HEK293 (cell line): Measurements from ENCODE around the gene ABHD16A.

Experiments
- BCL11B ChIP-seq: fragments of 450-650 bp; formaldehyde crosslinking; IDR thresholded peaks from 2 replicates; pipeline ENCODE4 v1.5.1; 2016; ENCODE audit warnings: low read depth, missing biosample characterization, missing genetic modification characterization
- GFI1B ChIP-seq: fragments of 450-650 bp; formaldehyde crosslinking; IDR thresholded peaks from 2 replicates; pipeline ENCODE4 v1.5.1; 2016; ENCODE audit warnings: missing biosample characterization, missing genetic modification characterization
- GLIS2 ChIP-seq: fragments of 450-650 bp; formaldehyde crosslinking; IDR thresholded peaks from 2 replicates; pipeline ENCODE4 v1.5.1; 2016; ENCODE audit warnings: missing biosample characterization, missing genetic modification characterization
- HOXD13 ChIP-seq: sonication (generic); formaldehyde crosslinking; IDR thresholded peaks from 2 replicates; pipeline ENCODE4 v1.8.0; 2022; ENCODE audit warnings: missing genetic modification reagents, borderline replicate concordance
- PRDM1 ChIP-seq: fragments of 450-650 bp; formaldehyde crosslinking; IDR thresholded peaks from 2 replicates; pipeline ENCODE4; 2016; ENCODE audit warnings: missing biosample characterization, missing genetic modification characterization
- REST ChIP-seq: fragments of 450-650 bp; formaldehyde crosslinking; IDR thresholded peaks from 2 replicates; pipeline ENCODE4 v1.5.1; 2016; ENCODE audit warnings: missing biosample characterization, missing genetic modification characterization
- ZBTB44 ChIP-seq: fragments of 450-650 bp; IDR thresholded peaks from 2 replicates; pipeline ENCODE4 v1.5.1; 2018; ENCODE audit warnings: missing biosample characterization, mild to moderate bottlenecking, missing genetic modification characterization
- ZBTB8A ChIP-seq: fragments of 450-650 bp; formaldehyde crosslinking; IDR thresholded peaks from 2 replicates; pipeline ENCODE4 v1.5.1; 2016; ENCODE audit warnings: missing biosample characterization, missing genetic modification characterization
- ZFP69B ChIP-seq: fragments of 450-650 bp; formaldehyde crosslinking; IDR thresholded peaks from 2 replicates; pipeline ENCODE4 v1.5.1; 2016; ENCODE audit warnings: missing biosample characterization, missing genetic modification characterization
- ZNF10 ChIP-seq: fragments of 450-650 bp; formaldehyde crosslinking; IDR thresholded peaks from 2 replicates; pipeline ENCODE4 v1.5.1; 2017; ENCODE audit warnings: missing biosample characterization, missing genetic modification characterization
- ZNF132 ChIP-seq: fragments of 450-650 bp; formaldehyde crosslinking; IDR thresholded peaks from 2 replicates; pipeline ENCODE4 v1.5.1; 2017; ENCODE audit warnings: missing biosample characterization, missing genetic modification characterization, borderline replicate concordance
- ZNF148 ChIP-seq: fragments of 450-650 bp; formaldehyde crosslinking; IDR thresholded peaks from 2 replicates; pipeline ENCODE4 v1.5.0; 2017; ENCODE audit warnings: missing biosample characterization, missing genetic modification characterization, borderline replicate concordance
- ZNF223 ChIP-seq: fragments of 450-650 bp; formaldehyde crosslinking; IDR thresholded peaks from 2 replicates; pipeline ENCODE4 v1.5.1; 2016; ENCODE audit warnings: missing biosample characterization, missing genetic modification characterization
- ZNF324 ChIP-seq: fragments of 450-650 bp; formaldehyde crosslinking; IDR thresholded peaks from 2 replicates; pipeline ENCODE4 v1.5.1; 2016; ENCODE audit warnings: missing biosample characterization, missing genetic modification characterization
- ZNF335 ChIP-seq: fragments of 450-650 bp; formaldehyde crosslinking; conservative IDR thresholded peaks from 2 replicates; pipeline ENCODE4 v1.5.1; 2016; ENCODE audit warnings: missing biosample characterization, missing genetic modification characterization
- ZNF341 ChIP-seq: fragments of 450-650 bp; formaldehyde crosslinking; IDR thresholded peaks from 2 replicates; pipeline ENCODE4; 2016; ENCODE audit warnings: low read depth, missing biosample characterization, missing genetic modification characterization
- ZNF544 ChIP-seq: fragments of 450-650 bp; formaldehyde crosslinking; IDR thresholded peaks from 2 replicates; pipeline ENCODE4 v1.5.0; 2017; ENCODE audit warnings: missing biosample characterization, missing genetic modification characterization
- ZNF585B ChIP-seq: fragments of 450-650 bp; formaldehyde crosslinking; IDR thresholded peaks from 2 replicates; pipeline ENCODE4 v1.5.1; 2016; ENCODE audit warnings: missing biosample characterization, missing genetic modification characterization
- ZNF623 ChIP-seq: fragments of 450-650 bp; formaldehyde crosslinking; IDR thresholded peaks from 2 replicates; pipeline ENCODE4 v1.5.1; 2016; ENCODE audit warnings: missing biosample characterization, missing genetic modification characterization
- ZNF639 ChIP-seq: fragments of 450-650 bp; formaldehyde crosslinking; IDR thresholded peaks from 2 replicates; pipeline ENCODE4 v1.5.1; 2016; ENCODE audit warnings: missing biosample characterization, missing genetic modification characterization
- TF ChIP-seq, protein P1 (sequence below): fragments of 450-650 bp; formaldehyde crosslinking; IDR thresholded peaks from 2 replicates; pipeline ENCODE4 v1.5.1; 2016; ENCODE audit warnings: missing biosample characterization, missing genetic modification characterization
- TF ChIP-seq, protein P2 (sequence below): sonication (generic); formaldehyde crosslinking; IDR thresholded peaks from 2 replicates; pipeline ENCODE4 v1.8.1; 2022; ENCODE audit warnings: mild to moderate bottlenecking, moderate library complexity, missing genetic modification reagents
- TF ChIP-seq, protein P3 (sequence below): fragments of 450-650 bp; formaldehyde crosslinking; conservative IDR thresholded peaks from 2 replicates; pipeline ENCODE4 v1.5.1; 2016; ENCODE audit warnings: low read depth, missing biosample characterization, missing genetic modification characterization

The ABHD16A gene

DNA sequence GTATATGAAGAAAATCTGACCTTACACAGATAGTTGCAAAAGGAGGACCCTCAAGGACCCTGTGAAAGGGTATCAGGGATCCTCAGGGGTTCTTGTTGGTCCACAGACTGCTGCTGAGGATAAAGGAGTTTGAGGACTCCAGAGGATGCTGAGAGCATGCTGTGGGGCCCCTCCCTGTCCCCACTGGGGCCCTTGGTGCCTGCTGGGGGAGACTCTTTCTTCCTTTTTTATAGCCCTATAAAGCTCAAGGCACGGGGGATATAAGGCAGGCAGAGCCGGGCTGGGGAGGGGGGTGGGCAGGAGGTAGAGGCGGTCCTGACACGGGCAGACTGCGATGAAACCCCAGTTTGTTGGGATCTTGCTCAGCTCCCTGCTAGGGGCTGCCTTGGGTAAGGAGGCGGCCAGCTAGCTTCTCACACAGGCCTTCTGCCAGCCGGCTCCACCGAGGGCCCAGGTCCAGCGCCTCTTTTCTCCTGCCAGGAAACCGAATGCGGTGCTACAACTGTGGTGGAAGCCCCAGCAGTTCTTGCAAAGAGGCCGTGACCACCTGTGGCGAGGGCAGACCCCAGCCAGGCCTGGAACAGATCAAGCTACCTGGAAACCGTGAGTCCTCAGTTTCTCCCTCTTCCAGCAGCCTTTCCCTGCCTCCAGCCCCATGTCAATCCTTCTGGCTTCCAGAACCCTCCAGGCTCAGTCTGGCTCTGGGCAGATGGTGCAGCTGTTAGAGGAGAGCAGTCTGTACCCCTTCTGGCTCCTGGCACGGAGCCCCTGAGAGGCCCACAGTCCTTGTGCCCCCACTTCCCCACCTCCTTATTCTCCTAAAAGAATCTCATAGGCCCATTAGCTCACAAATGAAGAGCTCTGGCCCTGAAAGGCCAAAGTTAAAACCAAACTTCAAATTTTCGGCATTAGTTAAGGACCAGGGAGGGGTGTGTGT lies 12.2 kb upstream of the ABHD16A start, which contains the start of gene LY6G6D (continued):
- TF ChIP-seq, protein P1, sequence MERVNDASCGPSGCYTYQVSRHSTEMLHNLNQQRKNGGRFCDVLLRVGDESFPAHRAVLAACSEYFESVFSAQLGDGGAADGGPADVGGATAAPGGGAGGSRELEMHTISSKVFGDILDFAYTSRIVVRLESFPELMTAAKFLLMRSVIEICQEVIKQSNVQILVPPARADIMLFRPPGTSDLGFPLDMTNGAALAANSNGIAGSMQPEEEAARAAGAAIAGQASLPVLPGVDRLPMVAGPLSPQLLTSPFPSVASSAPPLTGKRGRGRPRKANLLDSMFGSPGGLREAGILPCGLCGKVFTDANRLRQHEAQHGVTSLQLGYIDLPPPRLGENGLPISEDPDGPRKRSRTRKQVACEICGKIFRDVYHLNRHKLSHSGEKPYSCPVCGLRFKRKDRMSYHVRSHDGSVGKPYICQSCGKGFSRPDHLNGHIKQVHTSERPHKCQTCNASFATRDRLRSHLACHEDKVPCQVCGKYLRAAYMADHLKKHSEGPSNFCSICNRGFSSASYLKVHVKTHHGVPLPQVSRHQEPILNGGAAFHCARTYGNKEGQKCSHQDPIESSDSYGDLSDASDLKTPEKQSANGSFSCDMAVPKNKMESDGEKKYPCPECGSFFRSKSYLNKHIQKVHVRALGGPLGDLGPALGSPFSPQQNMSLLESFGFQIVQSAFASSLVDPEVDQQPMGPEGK (tag by site-specific recombination) = no peak
- no peak for TF ChIP-seq ZNF623
- no peak for TF ChIP-seq ZNF148 (tag by site-specific recombination)
- TF ChIP-seq ZBTB8A (tag by site-specific recombination) = peak; percentile 53
- no peak for TF ChIP-seq ZNF585B
- TF ChIP-seq ZNF341 (tag by site-specific recombination) = peak; percentile 19; the same call in 1 of the 2 replicates
- no peak for TF ChIP-seq GFI1B (tag by site-specific recombination)
- TF ChIP-seq PRDM1 = no peak
- TF ChIP-seq ZNF223 (tag by site-specific recombination) = no peak
- TF ChIP-seq, protein P2, sequence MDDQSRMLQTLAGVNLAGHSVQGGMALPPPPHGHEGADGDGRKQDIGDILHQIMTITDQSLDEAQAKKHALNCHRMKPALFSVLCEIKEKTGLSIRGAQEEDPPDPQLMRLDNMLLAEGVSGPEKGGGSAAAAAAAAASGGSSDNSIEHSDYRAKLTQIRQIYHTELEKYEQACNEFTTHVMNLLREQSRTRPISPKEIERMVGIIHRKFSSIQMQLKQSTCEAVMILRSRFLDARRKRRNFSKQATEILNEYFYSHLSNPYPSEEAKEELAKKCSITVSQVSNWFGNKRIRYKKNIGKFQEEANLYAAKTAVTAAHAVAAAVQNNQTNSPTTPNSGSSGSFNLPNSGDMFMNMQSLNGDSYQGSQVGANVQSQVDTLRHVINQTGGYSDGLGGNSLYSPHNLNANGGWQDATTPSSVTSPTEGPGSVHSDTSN (CRISPR knock-in tag) = no peak
- no peak for TF ChIP-seq REST (tag by site-specific recombination)
- TF ChIP-seq BCL11B (tag by site-specific recombination) = no peak
- TF ChIP-seq ZNF639 (tag by site-specific recombination) = no peak
- TF ChIP-seq HOXD13 = no peak
- TF ChIP-seq ZNF544 (tag by site-specific recombination) = no peak
- TF ChIP-seq ZFP69B = peak; percentile 43; the same call in 1 of the 2 replicates
- peak; percentile 69 for TF ChIP-seq GLIS2 (tag by site-specific recombination)
- TF ChIP-seq ZNF335 = peak; percentile 78
- no peak for TF ChIP-seq ZBTB44 (tag by site-specific recombination)
- no peak for TF ChIP-seq ZNF324 (tag by site-specific recombination)
- TF ChIP-seq ZNF10 (tag by site-specific recombination) = no peak
- TF ChIP-seq, protein P3, sequence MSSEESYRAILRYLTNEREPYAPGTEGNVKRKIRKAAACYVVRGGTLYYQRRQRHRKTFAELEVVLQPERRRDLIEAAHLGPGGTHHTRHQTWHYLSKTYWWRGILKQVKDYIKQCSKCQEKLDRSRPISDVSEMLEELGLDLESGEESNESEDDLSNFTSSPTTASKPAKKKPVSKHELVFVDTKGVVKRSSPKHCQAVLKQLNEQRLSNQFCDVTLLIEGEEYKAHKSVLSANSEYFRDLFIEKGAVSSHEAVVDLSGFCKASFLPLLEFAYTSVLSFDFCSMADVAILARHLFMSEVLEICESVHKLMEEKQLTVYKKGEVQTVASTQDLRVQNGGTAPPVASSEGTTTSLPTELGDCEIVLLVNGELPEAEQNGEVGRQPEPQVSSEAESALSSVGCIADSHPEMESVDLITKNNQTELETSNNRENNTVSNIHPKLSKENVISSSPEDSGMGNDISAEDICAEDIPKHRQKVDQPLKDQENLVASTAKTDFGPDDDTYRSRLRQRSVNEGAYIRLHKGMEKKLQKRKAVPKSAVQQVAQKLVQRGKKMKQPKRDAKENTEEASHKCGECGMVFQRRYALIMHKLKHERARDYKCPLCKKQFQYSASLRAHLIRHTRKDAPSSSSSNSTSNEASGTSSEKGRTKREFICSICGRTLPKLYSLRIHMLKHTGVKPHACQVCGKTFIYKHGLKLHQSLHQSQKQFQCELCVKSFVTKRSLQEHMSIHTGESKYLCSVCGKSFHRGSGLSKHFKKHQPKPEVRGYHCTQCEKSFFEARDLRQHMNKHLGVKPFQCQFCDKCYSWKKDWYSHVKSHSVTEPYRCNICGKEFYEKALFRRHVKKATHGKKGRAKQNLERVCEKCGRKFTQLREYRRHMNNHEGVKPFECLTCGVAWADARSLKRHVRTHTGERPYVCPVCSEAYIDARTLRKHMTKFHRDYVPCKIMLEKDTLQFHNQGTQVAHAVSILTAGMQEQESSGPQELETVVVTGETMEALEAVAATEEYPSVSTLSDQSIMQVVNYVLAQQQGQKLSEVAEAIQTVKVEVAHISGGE = no peak
- TF ChIP-seq ZNF132 (tag by site-specific recombination) = no peak
